IPS-NIHi7 (cell line): Measurements from ENCODE around the gene FBXO11.
"Not testable (repeated sequence)": the region's sequence is repeated elsewhere in the genome, so short reads cannot be mapped to it uniquely, and the experiment has no call there.

Experiments
- DNase-seq: peaks from one replicate; pipeline ENCODE4 v3.0.0; 2012; ENCODE audit warnings: mixed read lengths; ENCODE audit errors: extremely low spot score

Gene FBXO11

DNA sequence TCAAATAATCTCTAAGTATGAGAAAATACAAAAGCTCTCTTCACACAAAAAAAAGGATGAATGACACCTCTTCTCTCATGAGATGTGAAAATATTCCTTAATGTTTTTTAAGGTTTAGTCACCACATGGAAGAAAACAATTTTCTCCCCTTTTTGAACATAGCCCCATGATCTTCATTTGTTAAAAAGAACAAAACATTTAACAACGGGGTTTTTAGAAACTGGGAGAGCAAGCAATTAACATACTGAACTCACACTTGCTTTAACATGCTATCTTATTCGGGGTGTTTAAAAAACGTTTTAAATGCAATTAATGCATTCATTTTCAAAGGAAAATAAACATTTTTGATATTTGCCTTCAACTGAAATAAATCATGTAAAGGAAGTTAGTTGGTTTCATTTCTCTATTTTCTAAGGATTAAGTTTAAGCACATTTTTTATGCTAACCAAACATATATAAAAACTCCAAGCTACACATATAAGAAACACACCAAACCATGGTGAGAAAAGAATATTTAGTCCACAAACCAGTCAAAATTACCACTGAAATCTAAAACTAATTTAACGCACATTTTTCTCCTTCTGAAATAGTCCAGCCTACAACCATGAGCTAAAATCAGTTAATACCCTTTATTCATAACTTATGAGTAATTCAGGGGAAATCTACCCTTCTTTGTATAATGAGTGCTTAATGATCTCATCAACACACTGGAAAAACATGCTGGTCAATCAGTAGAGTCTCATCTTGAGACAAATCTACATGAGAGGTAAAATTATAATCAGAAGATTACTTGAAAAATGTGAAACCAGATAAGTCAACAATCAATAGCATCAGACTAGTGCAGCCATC lies 8.2 kb downstream of the FBXO11 start:
- DNase-seq, result no peak

DNA sequence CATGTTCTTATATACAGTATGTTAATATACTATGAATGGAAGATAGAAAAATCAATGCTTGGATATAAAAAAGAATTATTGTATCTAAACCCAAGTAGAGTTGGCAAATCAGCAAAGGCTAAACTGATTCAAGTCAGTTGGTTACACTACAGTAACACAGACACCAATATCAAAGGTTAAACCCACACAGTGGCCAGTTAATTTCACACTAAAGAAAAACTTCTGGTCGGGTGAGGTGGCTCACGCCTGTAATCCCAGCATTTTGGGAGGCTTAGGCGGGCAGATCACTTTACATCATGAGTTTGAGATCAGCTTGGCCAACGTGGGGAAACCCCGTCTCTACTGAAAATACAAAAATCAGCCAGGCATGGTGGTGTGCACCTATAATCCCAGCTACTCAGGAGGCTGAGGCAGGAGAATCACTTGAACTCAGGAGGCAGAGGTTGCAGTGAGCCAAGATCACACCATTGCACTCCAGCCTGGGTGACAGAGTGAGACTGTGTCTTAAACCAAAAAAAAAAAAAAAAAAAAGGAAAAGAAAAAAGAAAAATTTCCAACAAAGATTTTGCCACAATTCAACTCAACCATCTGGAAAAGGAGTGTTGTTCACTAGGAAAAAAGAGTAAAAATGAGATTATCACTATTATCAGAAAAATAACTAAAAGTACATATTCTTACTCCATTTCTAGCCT lies 9.0 kb downstream of the FBXO11 start:
- not testable (repeated sequence) for DNase-seq

DNA sequence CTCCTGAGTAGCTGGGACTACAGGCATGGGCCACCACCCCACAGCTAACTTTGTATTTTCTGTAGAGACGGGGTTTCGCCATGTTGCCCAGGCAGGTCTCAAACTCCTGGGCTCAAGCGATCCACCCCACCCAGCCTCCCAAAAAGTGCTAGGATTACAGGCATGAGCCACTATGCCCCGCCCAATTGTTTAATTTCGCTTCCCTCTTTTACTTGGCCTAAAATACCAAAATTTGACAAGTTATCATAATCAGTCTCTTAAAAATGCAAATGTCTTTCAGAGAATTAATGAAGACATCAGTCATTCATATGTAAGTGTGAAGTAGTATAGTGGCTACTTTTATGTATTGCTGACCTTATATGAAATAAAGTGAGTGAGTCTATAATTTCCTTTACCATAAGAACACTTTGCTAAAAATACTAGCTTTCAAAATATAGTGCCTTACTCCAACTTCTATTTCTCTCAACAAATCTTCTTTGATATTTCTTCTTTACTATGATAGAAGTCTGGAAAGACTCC lies 9.8 kb downstream of the FBXO11 start:
- DNase-seq, result no peak

DNA sequence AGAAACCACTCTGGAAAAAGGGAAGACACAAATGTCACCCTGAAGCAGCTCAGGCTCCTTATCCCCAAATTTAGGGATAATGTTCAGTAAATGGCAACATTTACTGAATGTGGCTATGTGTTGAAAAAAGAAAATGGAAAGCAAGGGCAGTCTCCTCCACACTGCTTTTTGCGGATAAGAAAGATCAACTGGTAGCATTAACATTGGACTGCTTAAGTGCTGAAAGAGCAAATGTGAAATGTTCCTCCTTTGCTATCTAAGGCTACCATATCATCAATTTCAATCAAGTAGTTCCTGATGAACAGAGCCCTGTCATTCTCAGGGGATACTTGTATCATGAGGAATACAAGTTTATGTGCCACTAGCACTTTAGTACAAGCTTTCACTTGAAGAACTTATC lies 12.5 kb downstream of the FBXO11 start:
- no peak for DNase-seq

DNA sequence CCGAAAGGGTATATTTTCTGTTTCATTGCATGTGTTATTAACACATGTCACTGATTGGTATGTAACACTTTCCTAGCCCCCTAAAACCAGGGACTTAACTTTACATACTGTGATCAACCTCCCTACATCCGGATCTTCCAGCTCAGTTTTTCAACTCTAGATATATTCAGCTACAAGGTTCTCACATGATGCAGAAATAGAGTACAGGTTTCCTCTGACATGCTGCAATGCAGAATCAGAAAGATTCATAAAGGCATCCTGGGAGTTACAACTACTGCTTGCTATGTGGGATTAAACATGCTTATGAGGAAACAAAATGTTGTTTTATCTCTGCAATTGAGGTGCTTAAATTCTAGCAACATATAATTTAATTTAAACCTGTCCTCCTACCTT lies 14.0 kb downstream of the FBXO11 start:
- DNase-seq, result no peak

DNA sequence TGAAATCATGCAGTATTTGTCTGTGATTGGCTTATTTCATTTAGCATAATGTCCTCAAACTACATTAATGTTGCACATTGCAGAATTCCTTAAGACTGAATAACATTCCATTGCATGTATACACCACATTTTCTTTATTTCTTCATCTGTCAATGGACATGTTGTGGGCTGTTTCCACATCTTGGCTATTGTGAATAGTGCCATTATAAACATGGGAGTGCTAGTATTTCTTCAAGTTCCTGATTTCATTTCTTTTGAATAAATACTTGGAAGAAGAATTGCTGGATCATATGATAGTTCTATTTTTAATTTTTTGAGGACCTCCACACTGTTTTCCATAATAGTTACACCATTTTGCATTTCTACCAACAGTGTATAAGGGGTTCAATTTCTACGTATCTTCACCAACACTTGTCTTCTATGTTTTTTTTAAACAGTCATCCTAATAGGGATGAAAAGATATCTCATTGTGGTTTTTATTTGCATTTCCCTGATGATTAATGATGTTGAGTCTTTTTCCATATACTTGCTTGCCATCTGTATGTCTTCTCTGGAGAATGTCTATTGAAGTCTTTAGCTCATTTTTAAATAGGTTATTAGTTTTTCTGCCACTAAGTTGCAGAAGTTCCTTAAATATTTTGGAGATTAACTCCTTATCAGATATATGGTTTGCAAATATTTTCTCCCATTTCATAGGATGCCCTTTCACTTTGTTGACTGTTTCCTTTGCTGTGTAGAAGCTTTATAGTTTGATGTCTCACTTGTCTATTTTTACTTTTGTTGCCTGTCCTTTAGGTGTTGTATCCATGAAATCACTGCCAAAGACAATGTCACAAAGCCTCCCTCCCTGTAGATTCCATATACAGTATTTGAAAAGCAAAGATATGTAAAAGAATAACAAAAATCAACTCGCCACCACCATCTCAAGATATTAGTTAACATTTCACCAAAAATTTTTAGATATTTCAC lies 14.6 kb downstream of the FBXO11 start:
- DNase-seq, result no peak

DNA sequence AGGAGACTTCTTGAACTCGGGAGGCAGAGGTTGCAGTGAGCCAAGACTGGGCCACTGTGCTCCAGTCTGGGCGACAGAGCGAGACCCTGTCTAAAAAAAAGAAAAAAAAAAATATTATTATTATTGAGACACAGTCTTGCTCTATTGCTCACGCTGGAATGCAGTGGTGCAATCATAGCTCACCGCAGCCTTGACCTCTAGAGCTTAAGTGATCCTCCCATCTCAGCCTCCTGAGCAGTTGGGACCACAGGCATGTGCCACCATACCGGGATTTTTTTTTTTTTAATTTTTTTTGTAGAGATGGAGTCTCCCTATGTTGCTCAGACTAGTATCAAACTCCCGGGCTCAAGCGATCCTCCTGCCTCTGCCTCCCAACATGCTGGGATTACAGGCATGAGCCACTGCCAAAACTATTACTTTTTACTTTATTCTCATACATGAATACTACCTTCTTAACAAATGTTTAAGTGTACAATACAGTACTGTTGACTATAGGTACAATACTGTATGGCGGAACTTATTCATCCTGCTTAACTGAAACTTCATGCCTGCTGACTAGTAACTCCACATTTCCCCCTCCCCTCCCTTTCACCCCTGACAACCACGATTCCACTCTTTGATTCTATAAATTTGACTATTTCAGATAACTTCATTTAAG lies 15.5 kb downstream of the FBXO11 start:
- DNase-seq, result no peak

DNA sequence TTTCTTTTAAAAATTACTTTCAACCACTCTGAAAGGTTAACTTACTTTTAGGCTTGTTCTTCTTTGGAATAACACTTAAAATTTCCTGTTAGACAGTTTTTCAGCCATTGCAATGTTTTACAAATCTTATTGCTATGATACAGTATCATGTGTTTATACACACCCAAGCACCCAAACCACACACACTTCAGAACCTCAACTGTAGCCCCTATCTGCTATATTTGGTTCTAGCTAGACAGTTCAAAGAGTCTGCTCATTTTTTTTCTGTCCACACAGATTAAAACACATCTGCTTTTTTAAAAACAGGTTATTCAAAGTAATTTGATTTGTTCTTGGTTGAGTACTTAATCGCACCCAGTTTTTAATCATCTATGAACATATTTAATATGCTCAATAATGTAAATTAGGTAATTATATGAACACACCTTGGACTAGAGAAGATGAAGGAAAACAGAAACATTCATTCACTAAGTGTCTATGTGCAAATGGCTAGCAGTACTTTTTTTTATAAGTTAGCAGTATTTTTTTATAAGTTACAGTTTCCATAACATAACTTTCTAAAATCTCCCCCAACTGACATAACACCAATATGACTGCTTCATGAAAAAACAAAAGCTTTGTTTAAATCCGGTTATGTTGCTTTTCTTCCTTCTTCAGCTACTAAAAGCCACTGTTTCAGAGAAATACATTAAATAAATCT lies 17.6 kb downstream of the FBXO11 start:
- no peak for DNase-seq

DNA sequence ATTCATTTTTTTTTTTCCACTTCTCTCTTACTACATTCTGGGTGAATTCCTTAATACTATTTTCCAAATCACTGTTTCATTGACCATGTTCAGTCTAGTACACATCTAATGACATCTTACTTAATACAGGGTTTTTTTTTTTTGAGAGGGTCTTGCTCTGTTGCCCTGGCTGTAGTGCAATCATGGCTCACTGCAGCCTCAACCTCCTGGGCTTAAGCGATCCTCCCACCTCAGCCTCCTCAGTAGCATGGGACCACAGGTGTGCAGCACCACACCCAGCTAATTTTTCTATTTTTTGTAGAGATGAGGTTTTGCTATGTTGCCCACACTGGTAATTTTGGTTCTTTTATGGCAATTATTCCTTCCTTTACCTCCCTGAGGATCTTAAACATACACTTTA lies 29.4 kb downstream of the FBXO11 start:
- no peak for DNase-seq

DNA sequence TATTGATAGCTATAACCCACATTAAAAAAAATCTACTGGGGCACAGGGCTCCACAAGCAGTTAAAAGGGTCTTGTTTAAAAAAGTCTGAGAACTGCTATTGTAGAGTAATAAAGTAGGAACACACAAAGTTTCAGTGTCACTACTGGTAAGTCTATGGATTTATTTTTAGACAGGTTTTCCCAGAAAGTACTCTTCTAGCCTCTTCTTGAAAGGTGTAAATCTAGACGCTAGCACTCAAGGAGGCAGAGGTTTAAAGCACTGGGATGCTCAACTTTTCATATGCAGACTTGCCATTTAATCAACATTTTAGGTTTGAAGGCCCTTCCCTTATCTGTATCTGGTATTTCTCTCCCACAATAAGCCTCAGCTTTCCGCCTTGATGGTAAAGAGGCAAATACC lies 33.4 kb downstream of the FBXO11 start:
- DNase-seq, result no peak

DNA sequence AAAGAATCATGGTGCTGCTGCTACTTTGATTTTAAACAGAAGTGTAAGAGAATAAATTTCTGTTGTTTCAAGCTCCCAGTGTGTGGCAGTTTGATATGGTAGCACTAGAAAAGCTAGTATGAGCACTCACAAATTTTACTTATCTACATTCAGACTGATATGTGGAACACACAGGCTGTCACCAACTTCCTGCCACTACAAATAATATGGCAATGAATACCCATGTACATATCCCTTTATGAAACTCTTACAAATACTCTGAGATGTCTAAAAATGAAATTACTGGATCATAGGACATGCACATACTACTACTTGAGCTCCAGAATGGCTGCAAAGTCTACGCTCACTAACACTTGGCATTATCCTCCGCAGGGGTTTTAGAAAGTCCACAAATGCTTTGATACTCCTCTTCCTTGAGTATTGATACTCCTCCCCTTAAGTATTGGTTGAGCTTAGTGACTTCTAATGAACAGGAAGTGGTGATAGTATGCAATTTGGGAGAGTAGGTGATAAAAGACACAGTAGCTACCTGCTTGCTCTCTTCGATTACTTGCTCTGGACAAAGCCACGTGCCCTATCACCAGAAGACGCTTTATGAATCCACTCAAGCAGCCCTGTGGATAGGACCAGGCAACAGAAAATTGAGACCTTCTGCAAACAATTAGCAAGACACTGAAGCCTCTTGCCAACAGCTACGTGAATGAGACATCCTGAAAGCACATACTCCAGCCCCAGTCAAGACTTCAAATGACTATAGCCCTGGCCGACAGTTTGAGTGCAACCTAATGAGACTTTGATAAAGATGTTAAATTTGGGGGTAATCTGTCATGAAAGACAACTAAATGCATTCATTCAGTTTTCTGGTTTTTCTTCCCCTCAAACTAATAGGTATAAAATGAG lies 35.4 kb downstream of the FBXO11 start:
- DNase-seq, result no peak

DNA sequence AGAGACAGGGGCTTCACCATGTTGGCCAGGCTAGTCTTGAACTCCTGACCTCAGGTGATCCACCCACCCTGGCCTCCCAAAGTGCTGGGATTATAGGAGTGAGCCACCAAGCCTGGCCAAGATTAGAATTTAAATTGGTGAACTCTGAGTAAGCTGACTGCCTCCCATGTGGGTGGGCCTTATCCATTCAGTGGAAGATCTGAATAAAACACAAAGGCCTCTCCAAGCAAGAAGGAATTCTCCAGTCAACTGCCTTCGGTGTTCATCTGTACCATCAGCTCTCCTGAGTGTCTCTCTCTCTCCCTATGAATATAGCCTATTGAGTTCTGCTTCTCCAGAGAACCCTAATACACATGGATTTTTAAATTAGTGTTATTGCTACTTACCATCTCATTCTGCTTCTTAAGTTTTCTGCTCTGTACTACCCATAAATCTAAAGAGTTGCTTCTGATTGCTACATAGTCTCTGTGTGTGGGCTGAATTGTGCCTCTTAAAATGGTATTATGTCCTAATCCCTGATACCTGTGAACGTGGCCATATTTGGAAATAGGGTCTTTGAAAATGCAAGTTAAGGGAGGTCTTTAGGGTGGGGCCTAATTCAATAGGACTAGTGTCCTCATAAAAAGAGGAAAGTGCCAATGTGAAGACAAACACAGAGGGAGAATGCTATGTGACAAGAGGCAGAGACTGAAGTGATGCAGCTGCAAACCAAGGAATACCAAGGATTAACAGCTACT lies 36.3 kb downstream of the FBXO11 start:
- peak; percentile 26 for DNase-seq

DNA sequence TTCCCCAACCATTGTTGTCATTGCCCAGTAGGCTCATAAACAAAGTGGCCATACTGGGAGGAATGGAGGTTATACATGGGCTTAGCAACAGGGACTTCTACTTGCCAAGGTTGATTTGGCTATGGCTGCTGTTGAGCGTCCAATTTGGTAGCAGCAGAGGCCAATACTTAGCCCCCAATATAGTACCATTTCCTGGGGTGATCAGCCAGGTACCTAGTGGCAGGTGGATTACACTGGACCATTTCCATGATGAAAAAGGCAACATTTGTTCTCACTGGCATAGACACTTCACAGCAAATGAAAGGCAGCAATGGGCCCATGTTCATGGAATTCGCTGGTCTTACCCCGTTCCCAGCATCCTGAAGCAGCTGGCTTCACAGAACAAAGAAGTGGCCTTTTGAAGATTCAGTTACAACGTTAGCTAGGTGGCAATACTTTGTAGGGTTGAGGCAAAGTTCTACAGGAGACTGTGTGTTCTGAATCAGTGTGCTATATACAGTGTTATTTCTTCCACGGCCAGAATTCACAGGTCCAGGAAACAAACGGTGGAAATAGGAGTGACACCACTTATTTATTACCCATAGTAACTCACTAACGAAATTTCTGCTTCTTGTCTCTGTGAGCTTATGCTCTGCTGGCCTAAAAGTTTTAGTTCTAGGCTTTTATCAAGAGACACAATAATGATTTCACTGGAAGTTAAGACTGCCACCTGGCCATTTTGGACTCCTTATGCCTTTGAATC lies 37.5 kb downstream of the FBXO11 start:
- DNase-seq, result no peak

DNA sequence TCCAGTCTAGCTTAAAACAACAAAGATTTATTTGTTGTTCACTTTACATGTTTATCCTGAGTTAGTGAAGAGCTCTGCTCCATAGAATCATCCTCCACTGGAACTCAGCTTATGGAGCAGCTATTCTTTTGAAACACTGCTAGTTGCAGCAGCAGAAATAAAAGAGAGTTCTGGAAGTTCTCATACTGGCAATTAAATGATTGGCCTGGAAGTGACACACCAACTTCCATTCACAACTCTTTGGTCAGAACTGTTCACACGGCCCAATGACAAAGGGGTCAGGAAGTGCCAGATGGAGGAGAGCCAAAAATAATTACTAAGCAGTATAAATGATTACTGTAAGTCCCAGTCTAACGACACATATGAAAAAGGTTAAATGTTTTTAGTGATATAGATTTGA lies 39.1 kb downstream of the FBXO11 start:
- no peak for DNase-seq

DNA sequence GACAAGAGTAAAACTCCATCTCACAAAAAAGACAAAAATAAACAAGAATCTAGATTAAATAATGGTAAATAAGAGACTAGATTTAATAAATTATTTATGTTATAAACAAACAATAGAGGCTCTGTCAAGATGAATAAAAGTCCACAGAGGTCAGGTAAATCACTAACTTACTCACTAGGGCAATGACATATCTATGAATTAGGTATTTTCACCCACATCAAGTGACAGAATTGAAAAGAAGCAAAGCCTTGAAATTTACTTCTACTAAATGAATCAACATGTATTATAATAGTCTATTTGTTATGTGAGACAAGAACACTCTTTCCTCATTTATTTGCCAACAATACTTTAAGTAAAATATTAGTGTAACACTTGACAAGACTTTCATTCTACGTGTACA lies 41.7 kb downstream of the FBXO11 start:
- no peak for DNase-seq

DNA sequence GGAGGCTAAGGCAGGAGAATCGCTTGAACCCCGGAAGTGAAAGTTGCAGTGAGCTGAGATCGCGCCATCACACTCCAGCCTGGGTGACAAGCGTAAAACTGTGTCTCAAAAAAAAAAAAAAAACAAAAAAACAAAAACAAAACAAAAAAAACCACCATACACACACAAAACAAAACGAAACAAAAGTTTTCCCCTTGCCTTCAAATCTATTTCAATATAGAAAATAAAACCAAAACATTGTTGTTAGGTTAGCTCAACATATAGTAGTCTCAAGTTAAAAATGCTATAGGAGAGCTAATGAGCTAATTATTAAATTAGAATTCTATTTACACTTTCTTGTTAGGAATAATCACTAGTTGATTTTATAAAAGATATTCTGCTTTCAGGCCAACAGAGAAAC lies 43.3 kb downstream of the FBXO11 start:
- no peak for DNase-seq

DNA sequence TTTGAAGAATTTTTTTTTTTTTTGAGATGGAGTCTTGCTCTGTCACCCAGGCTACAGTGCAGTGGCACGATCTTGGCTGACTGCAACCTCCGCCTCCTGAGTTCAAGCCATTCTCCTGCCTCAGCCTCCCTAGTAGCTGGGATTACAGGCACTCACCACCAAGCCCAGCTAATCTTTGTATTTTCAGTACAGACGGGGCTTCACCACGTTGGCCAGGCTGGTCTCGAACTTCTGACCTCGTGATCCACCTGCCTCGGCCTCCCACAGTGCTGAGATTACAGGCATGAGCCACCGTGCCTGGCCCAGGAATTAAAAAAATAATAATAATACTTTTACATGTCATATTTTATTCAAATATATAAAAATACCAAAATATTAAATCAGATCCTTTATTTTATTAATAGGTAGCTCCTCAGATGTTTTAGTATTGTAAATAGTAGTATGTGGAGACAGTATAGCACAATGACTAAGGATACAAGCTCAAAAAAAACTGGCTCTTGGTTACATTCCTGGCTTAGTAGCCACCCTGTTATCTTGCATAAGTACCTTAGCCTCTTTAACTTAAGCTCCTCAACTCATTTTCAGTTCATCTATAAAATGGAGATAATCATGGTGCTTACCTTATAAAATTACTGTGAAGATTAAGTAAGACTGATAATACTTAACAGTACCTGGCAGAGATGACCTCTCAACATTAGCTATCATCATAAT lies 53.1 kb downstream of the FBXO11 start:
- not testable (repeated sequence) for DNase-seq

DNA sequence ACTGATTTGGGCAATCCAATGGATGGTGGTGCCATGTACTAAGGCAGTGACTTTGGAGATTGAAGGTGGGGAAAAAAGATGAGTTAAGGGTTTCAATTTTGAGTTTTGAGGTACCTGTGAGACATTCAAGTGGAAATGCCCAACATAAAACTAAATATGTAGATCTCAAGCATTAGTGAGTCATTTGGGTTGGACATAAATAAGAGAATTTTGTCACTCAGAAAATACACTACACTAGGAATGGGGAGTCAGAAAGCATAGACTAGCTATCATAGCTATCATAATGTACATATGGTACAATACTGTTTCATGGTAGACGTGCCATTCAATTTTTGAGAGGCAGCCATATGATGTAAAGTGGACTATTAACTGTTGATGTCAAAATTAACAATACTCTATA lies 56.1 kb downstream of the FBXO11 start:
- no peak for DNase-seq
